ENCODE data around the gene ANKFN1.

GRCh38 chr17:56416682-56417351 is 263.5 kb downstream of the ANKFN1 start:
- TF ChIP-seq, protein P1, sequence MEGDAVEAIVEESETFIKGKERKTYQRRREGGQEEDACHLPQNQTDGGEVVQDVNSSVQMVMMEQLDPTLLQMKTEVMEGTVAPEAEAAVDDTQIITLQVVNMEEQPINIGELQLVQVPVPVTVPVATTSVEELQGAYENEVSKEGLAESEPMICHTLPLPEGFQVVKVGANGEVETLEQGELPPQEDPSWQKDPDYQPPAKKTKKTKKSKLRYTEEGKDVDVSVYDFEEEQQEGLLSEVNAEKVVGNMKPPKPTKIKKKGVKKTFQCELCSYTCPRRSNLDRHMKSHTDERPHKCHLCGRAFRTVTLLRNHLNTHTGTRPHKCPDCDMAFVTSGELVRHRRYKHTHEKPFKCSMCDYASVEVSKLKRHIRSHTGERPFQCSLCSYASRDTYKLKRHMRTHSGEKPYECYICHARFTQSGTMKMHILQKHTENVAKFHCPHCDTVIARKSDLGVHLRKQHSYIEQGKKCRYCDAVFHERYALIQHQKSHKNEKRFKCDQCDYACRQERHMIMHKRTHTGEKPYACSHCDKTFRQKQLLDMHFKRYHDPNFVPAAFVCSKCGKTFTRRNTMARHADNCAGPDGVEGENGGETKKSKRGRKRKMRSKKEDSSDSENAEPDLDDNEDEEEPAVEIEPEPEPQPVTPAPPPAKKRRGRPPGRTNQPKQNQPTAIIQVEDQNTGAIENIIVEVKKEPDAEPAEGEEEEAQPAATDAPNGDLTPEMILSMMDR (IDR thresholded peaks at IDR 0.05), result no peak
- TF ChIP-seq POLR2A (IDR thresholded peaks at IDR 0.05) (no peak), POLR2AphosphoS5 (IDR thresholded peaks at IDR 0.05) (no peak)
